Measurements from ENCODE around the gene GNAL. TPM values are rescaled to one million over a fixed set of nuclear protein-coding genes. Genes with fewer than 3 reads are reported as not detected.

GNAL gene
- total RNA-seq, 2 donors from 2014 or later: 0.30 to 0.32 TPM

GRCh38 chr18:11785444-11786055 is 96.5 kb downstream of the GNAL start:
- H3K4me1 Mint-ChIP-seq: no peaks in the 10 kb centered on the region
- H3K27me3 Mint-ChIP-seq: peaks cover 17% of the 10 kb centered on the region
- H3K9me3 Mint-ChIP-seq: no peaks in the 10 kb centered on the region
- H3K4me3 Mint-ChIP-seq: no peak overlapping the region
- no peak overlapping the region for H3K27ac Mint-ChIP-seq
- no peaks in the 10 kb centered on the region for H3K36me3 Mint-ChIP-seq (ENCODE audit: low read depth)
- no peak for ATAC-seq (replicated peaks)

DNA sequence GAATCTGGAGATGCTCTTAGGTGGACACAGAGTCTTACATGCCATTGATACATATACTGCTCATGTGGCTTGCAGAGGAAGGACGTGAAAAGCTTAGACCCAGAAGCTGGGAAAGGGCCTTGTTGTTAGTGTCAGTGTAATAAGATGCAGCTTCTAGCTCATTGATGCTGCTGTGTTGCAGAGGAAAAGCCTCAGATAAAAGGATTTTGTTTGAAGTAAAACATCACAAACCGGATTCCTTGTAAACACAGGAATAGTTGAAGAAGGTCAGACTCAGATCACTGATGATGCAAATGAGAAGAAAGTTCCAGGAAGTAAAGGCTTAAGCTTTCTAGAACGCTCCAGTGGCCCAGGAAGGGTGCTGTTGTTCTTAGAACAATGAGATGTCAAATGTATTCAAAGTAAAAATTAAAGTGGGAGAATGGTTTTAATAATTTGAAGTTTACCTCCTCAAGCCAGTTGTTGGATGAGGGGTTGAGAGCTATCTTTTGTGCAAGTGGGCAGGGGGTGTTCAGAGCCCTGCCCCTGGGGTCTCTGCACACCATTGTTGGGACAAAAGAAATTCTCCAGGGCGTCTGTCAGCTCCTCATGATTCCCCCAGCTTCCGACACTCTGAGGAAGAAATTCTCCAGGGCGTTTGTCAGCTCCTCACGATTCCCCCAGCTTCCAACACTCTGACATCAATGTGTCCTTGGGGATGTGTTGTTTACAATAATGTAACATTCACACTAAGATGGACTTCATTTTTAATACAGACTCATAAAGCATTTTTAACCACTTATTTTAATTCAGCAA is 100.8 kb downstream of the GNAL start:
- no peak for ATAC-seq (replicated peaks)
- peaks cover 18% of the 10 kb centered on the region for H3K27me3 Mint-ChIP-seq
- H3K4me3 Mint-ChIP-seq: no peak overlapping the region
- no peaks in the 10 kb centered on the region for H3K9me3 Mint-ChIP-seq
- no peak overlapping the region for H3K27ac Mint-ChIP-seq
- H3K36me3 Mint-ChIP-seq (ENCODE audit: low read depth): no peaks in the 10 kb centered on the region
- no peaks in the 10 kb centered on the region for H3K4me1 Mint-ChIP-seq

GRCh38 chr18:11791131-11791530 is 102.1 kb downstream of the GNAL start:
- no peaks in the 10 kb centered on the region for H3K4me1 Mint-ChIP-seq
- peaks cover 15% of the 10 kb centered on the region for H3K27me3 Mint-ChIP-seq
- H3K36me3 Mint-ChIP-seq (ENCODE audit: low read depth): no peaks in the 10 kb centered on the region
- no peak for ATAC-seq (replicated peaks)
- H3K9me3 Mint-ChIP-seq: no peaks in the 10 kb centered on the region
- H3K4me3 Mint-ChIP-seq: no peak overlapping the region
- no peak overlapping the region for H3K27ac Mint-ChIP-seq

DNA sequence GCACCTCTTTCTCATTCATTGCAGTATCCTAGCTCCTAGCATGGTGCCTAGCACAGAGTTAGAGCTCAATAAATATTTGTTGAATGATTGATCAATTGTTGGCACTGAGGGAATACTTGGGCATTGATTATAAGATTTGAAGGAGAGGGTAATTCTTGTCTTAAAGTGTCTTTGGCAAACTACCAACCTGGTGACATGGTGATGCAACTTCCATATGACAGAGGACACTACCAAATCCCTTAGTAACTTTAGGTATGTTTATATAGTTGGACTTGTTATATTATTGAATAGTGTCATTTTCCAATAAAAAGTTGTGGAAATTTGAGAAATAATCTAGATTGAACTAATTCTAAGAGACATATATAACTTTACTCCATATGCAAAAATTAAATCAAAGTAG is 103.6 kb downstream of the GNAL start:
- H3K4me3 Mint-ChIP-seq: no peak overlapping the region
- H3K36me3 Mint-ChIP-seq (ENCODE audit: low read depth): no peaks in the 10 kb centered on the region
- peaks cover 8% of the 10 kb centered on the region for H3K27me3 Mint-ChIP-seq
- H3K4me1 Mint-ChIP-seq: no peaks in the 10 kb centered on the region
- no peak for ATAC-seq (replicated peaks)
- no peak overlapping the region for H3K27ac Mint-ChIP-seq
- H3K9me3 Mint-ChIP-seq: no peaks in the 10 kb centered on the region

DNA sequence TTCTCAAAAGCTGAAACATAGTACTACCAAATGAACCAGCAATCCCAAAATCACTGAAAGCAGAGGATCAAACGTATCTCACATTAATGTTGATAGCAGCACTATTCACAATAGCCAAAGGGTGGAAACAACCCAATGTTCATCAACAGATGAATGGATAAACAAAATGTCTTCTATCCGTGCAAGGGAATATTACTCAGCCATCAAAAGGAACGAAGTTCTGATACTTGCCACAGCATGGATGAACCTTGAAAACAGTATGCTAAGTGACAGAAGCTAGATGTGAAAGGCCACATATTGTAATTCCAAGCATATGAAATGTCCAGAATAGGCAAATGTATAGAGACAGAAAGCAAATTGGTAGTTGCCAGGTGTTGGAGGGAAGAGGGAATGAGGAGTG is 105.1 kb downstream of the GNAL start:
- no peak for ATAC-seq (replicated peaks)
- no peaks in the 10 kb centered on the region for H3K4me1 Mint-ChIP-seq
- peaks cover 8% of the 10 kb centered on the region for H3K27me3 Mint-ChIP-seq
- no peaks in the 10 kb centered on the region for H3K9me3 Mint-ChIP-seq
- H3K4me3 Mint-ChIP-seq: no peak overlapping the region
- no peak overlapping the region for H3K27ac Mint-ChIP-seq
- H3K36me3 Mint-ChIP-seq (ENCODE audit: low read depth): no peaks in the 10 kb centered on the region

DNA sequence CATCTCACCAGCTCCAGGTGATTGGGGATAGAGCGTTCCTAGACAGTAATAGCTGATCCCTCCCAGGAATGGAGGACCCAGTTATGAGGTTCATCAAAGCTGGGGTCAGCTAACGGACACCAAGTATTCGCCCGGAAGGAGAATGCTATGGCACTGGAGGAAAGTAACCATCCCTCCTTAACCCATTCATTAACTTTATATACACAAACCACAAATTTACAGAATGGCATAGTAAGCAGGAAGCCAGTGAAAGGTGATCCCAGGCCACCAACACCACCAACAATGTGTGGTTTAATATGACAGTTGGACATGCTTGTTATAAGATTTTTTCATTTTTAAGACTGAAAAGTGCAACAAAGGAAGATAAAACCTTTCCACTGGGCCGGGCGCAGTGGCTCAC is 106.9 kb downstream of the GNAL start:
- Mint-ChIP-seq H3K9me3 (no peaks in the 10 kb centered on the region), H3K27ac (no peak overlapping the region), H3K36me3 (ENCODE audit: low read depth) (no peaks in the 10 kb centered on the region), H3K27me3 (peaks cover 8% of the 10 kb centered on the region), H3K4me3 (no peak overlapping the region), H3K4me1 (no peaks in the 10 kb centered on the region)
- ATAC-seq (replicated peaks): no peak

GRCh38 chr18:11798271-11798670 is 109.2 kb downstream of the GNAL start:
- H3K36me3 Mint-ChIP-seq (ENCODE audit: low read depth): no peaks in the 10 kb centered on the region
- H3K4me3 Mint-ChIP-seq: no peak overlapping the region
- no peak overlapping the region for H3K27ac Mint-ChIP-seq
- H3K4me1 Mint-ChIP-seq: no peaks in the 10 kb centered on the region
- H3K27me3 Mint-ChIP-seq: peaks cover 8% of the 10 kb centered on the region
- ATAC-seq (replicated peaks): no peak
- no peaks in the 10 kb centered on the region for H3K9me3 Mint-ChIP-seq

DNA sequence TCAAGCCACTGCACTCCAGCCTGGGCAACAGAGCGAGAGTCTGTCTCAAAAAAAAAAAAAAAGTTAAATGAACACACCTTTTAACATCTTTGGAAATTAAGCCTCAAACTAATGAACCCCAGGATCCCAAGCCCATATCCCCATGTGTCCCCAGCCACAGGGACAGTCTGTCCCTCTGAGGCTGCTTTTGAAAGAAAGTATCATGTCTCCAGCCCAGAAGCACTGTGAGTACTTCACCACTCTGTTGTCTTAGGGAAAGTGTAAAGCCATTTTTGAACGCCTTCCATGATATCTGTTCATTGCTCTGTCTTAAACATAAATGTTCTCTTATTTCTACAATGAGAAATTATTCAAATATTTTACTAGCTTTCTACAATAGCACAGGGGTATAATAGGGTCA is 110.0 kb downstream of the GNAL start:
- H3K9me3 Mint-ChIP-seq: no peaks in the 10 kb centered on the region
- no peaks in the 10 kb centered on the region for H3K4me1 Mint-ChIP-seq
- H3K27ac Mint-ChIP-seq: no peak overlapping the region

GRCh38 chr18:11800566-11801334 is 111.7 kb downstream of the GNAL start:
- ATAC-seq (replicated peaks): no peak
- no peak overlapping the region for H3K27ac Mint-ChIP-seq
- peaks cover 11% of the 10 kb centered on the region for H3K27me3 Mint-ChIP-seq
- H3K4me3 Mint-ChIP-seq: no peak overlapping the region
- H3K4me1 Mint-ChIP-seq: no peaks in the 10 kb centered on the region
- no peaks in the 10 kb centered on the region for H3K36me3 Mint-ChIP-seq (ENCODE audit: low read depth)
- H3K9me3 Mint-ChIP-seq: no peaks in the 10 kb centered on the region

More for the DNA sequence above, 110.0 kb downstream of the GNAL start:
- no peak overlapping the region for H3K4me3 Mint-ChIP-seq
- no peak for ATAC-seq (replicated peaks)
- peaks cover 8% of the 10 kb centered on the region for H3K27me3 Mint-ChIP-seq
- H3K36me3 Mint-ChIP-seq (ENCODE audit: low read depth): no peaks in the 10 kb centered on the region

GRCh38 chr18:11801573-11801972 is 112.5 kb downstream of the GNAL start:
- H3K4me3 Mint-ChIP-seq: no peak overlapping the region
- no peaks in the 10 kb centered on the region for H3K4me1 Mint-ChIP-seq
- no peaks in the 10 kb centered on the region for H3K9me3 Mint-ChIP-seq
- H3K27me3 Mint-ChIP-seq: peaks cover 11% of the 10 kb centered on the region
- no peak for ATAC-seq (replicated peaks)
- H3K36me3 Mint-ChIP-seq (ENCODE audit: low read depth): no peaks in the 10 kb centered on the region
- H3K27ac Mint-ChIP-seq: no peak overlapping the region

GRCh38 chr18:11802158-11802557 is 113.1 kb downstream of the GNAL start:
- Mint-ChIP-seq H3K4me3 (no peak overlapping the region), H3K27ac (no peak overlapping the region), H3K27me3 (peaks cover 11% of the 10 kb centered on the region), H3K4me1 (no peaks in the 10 kb centered on the region), H3K36me3 (ENCODE audit: low read depth) (no peaks in the 10 kb centered on the region), H3K9me3 (no peaks in the 10 kb centered on the region)
- ATAC-seq (replicated peaks): no peak

DNA sequence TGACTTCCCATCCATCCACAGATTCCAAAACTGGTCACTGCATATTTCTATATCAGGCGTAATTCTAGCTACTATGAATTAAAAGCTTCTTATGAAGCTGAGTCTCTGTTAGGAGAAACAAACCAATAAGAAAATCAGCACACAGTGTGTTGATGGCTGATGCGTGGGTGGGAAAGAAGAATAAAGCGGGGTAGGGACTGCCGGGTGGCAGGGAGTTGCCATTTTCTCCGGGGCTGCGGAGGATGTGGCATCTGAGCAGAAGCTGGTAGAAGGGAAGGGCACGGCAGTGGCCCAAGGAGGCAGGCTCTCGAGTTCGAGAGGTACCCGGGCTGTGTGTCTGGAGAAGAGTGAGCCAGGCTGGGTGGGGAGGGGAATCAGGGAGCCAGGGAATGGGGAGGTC is 113.5 kb downstream of the GNAL start:
- Mint-ChIP-seq H3K27ac (no peak overlapping the region), H3K4me3 (no peak overlapping the region), H3K9me3 (no peaks in the 10 kb centered on the region), H3K27me3 (peaks cover 11% of the 10 kb centered on the region), H3K36me3 (ENCODE audit: low read depth) (no peaks in the 10 kb centered on the region), H3K4me1 (no peaks in the 10 kb centered on the region)
- no peak for ATAC-seq (replicated peaks)

GRCh38 chr18:11807233-11807632 is 118.2 kb downstream of the GNAL start:
- no peak overlapping the region for H3K4me3 Mint-ChIP-seq
- no peaks in the 10 kb centered on the region for H3K4me1 Mint-ChIP-seq
- no peaks in the 10 kb centered on the region for H3K9me3 Mint-ChIP-seq
- ATAC-seq (replicated peaks): no peak
- no peak overlapping the region for H3K27ac Mint-ChIP-seq
- H3K27me3 Mint-ChIP-seq: peaks cover 16% of the 10 kb centered on the region
- no peaks in the 10 kb centered on the region for H3K36me3 Mint-ChIP-seq (ENCODE audit: low read depth)

DNA sequence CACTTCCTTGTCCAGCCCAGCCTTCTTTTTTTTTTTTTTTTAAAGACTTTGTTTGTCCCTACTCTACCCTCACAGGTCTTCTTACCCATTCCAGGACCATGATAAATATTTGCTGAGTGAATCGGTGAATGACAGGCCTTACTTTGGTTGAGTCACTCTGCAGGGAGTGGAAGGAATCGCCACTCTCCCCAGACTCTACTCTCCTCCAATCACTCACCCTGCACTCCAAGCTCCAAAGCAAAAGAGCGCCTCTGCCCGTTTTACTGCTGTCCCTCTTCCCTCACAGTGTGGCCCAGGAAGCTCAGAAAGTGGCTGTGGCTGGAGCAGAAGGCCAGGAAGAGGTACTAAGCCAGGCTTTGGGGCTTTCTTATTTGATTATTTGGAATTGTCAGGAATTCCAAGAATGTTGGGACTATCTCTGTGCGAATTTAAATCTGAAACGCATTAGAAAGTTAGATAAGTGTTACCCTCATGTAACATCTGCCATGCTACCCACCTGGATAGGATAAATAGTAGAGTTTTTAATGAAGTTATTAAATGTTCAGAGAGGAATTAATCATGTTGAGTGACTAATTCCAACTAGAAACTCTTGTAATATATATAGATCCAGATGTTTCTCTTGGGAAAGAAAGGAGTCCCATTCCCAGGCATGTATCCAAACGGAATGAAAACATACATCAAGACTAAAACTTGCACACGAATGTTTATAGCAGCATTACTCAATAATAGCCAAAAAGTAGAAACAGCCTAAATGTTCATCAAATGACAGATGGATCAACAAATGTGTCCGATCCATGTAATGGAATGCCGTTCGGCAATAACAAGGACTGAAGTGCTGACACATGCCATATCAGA is 119.2 kb downstream of the GNAL start:
- H3K9me3 Mint-ChIP-seq: no peaks in the 10 kb centered on the region
- peaks cover 9% of the 10 kb centered on the region for H3K27me3 Mint-ChIP-seq
- no peak overlapping the region for H3K27ac Mint-ChIP-seq
- H3K36me3 Mint-ChIP-seq (ENCODE audit: low read depth): no peaks in the 10 kb centered on the region
- no peak overlapping the region for H3K4me3 Mint-ChIP-seq
- H3K4me1 Mint-ChIP-seq: no peaks in the 10 kb centered on the region
- no peak for ATAC-seq (replicated peaks)

Data from activated T-helper 17 cell treated with anti-CD3 and anti-CD28 coated beads, Interleukin-2, amount 50 U/mL, for 72 hours (primary cell).